CD4-positive, alpha-beta T cell (primary cell): ENCODE data around the gene TEX261. TPM values are rescaled to one million over a fixed set of nuclear protein-coding genes. Genes with fewer than 3 reads are reported as not detected.

Source experiments
- ATAC-seq: fragments of 200-7000 bp; cut with Tn5 transposase; one replicate; pipeline ENCODE4 v1.10.0; 2022; ENCODE audit warnings: mild to moderate bottlenecking; ENCODE audit not compliant: poor library complexity
- CTCF ChIA-PET: fragments of 350-600 bp; sonication (Branson Sonifier 250); formaldehyde crosslinking; loops from one replicate; lab custom pipeline; 2021; ENCODE audit warnings: antibody characterized with exemption, inconsistent platforms; lab: Charles Lee
- POLR2A ChIA-PET: fragments of 350-600 bp; sonication (Branson Sonifier 250); formaldehyde crosslinking; loops from one replicate; lab custom pipeline; 2021; ENCODE audit warnings: antibody characterized with exemption, inconsistent platforms; lab: Charles Lee
- DNase-seq, 14 experiments: peaks; one replicate each; pipeline ENCODE4 v3.0.0-alpha.2; 2013 to 2020; ENCODE audit warnings: mixed read lengths in 2 of 14
- H3K27ac ChIP-seq, 2 donors: one replicate each; pipeline versions ENCODE4 v1.5.1 to v1.7.0; 2013; ENCODE audit warnings: low read length in 2 of 2, low read depth in 1 of 2, mild to moderate bottlenecking in 1 of 2
- H3K27me3 ChIP-seq, 2 experiments: 1 replicate in 1 of 2; 2 replicates in 1 of 2; pipeline versions ENCODE4 v1.6.1 to v1.7.0; 2013; ENCODE audit warnings: low read length in 2 of 2, control low read depth in 1 of 2, mild to moderate bottlenecking in 1 of 2, moderate library complexity in 1 of 2; ENCODE audit not compliant: insufficient read depth in 2 of 2, control insufficient read depth in 1 of 2
- H3K36me3 ChIP-seq: one replicate; pipeline ENCODE4 v1.6.1; 2013; ENCODE audit warnings: low read length, control low read depth; ENCODE audit not compliant: insufficient read depth
- H3K4me1 ChIP-seq: one replicate; pipeline ENCODE4 v1.6.1; 2013; ENCODE audit warnings: low read length, control low read depth; ENCODE audit not compliant: insufficient read depth
- H3K4me3 ChIP-seq: one replicate; pipeline ENCODE4 v1.5.1; 2013; ENCODE audit warnings: mild to moderate bottlenecking, low read length, moderate library complexity
- H3K9me3 ChIP-seq, 2 experiments: 1 replicate in 1 of 2; 2 replicates in 1 of 2; pipeline versions ENCODE4 v1.6.1 to v1.7.0; 2013; ENCODE audit warnings: low read length in 2 of 2, mild to moderate bottlenecking in 2 of 2, control low read depth in 1 of 2, moderate library complexity in 1 of 2; ENCODE audit not compliant: control insufficient read depth in 1 of 2, insufficient read depth in 1 of 2
- H3K27ac Mint-ChIP-seq: one replicate; pipeline ENCODE4 v1.8.0; 2020; ENCODE audit warnings: mixed read lengths
- H3K27me3 Mint-ChIP-seq: one replicate; pipeline ENCODE4 v1.8.0; 2021; ENCODE audit warnings: mixed read lengths
- H3K36me3 Mint-ChIP-seq: one replicate; pipeline ENCODE4 v1.8.0; 2021; ENCODE audit warnings: low read depth, mixed read lengths
- H3K4me1 Mint-ChIP-seq: one replicate; pipeline ENCODE4 v1.8.0; 2021; ENCODE audit warnings: low read depth, mixed read lengths
- H3K4me3 Mint-ChIP-seq: one replicate; pipeline ENCODE4 v1.8.0; 2020; ENCODE audit warnings: mild to moderate bottlenecking, mixed read lengths
- H3K9me3 Mint-ChIP-seq: one replicate; pipeline ENCODE4 v1.8.0; 2020; ENCODE audit warnings: mixed read lengths
- intact Hi-C, 2 experiments: fragments of 100-400 bp; cut with DNase I in 1 of 2; cut with micrococcal nuclease in 1 of 2; formaldehyde crosslinking; loops; one replicate each; pipeline versions ENCODE4 v1.15.1 to v1.9.0; 2023 to 2025; cut with DNase I, micrococcal nuclease
- total RNA-seq, 174 experiments: library from RNA in 2 of 174; stranded (reverse) in 2 of 174; gene quantifications; one replicate each; pipeline ENCODE4 v1.2.3 and lab custom pipeline; 2021 to 2026
- TF ChIP-seq, protein P1 (sequence below): fragments of 200-600 bp; IDR thresholded peaks from one replicate; pipeline ENCODE4 v1.8.0; 2022; ENCODE audit warnings: antibody characterized with exemption, mild to moderate bottlenecking

Gene TEX261
- total RNA-seq, 2 experiments from 2014 or later: 26.8 to 34.0 TPM

DNA sequence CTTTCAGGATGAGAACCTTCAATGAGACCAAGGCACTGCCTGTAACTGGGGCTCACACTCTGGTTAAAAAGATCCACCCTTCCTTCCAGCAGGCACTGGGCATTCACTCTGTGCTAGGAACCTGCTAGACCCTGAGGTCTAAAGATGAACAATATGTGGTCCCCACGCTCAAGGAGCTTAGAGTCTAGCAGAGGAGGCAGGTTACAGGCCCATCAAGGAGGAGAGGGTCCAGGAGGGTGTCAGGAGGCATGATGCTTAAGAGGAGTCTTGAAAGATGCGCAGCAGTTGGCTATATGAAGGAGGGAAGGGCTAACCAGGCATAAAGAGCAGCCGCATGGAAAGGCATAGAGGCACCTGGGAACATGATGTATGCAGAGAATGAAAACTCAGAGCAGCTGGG is 11.7 kb downstream of the TEX261 start:
- no peak for ATAC-seq
- Mint-ChIP-seq H3K9me3 (no peaks in the 10 kb centered on the region), H3K27ac (no peak overlapping the region), H3K27me3 (no peaks in the 10 kb centered on the region), H3K4me1 (peaks cover 21% of the 10 kb centered on the region), H3K36me3 (peaks cover 22% of the 10 kb centered on the region), H3K4me3 (no peak overlapping the region)
- DNase-seq: no peak
- TF ChIP-seq, protein P1, sequence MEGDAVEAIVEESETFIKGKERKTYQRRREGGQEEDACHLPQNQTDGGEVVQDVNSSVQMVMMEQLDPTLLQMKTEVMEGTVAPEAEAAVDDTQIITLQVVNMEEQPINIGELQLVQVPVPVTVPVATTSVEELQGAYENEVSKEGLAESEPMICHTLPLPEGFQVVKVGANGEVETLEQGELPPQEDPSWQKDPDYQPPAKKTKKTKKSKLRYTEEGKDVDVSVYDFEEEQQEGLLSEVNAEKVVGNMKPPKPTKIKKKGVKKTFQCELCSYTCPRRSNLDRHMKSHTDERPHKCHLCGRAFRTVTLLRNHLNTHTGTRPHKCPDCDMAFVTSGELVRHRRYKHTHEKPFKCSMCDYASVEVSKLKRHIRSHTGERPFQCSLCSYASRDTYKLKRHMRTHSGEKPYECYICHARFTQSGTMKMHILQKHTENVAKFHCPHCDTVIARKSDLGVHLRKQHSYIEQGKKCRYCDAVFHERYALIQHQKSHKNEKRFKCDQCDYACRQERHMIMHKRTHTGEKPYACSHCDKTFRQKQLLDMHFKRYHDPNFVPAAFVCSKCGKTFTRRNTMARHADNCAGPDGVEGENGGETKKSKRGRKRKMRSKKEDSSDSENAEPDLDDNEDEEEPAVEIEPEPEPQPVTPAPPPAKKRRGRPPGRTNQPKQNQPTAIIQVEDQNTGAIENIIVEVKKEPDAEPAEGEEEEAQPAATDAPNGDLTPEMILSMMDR: no peak
- Histone ChIP-seq H3K4me3 (no peak overlapping the region), H3K4me1 (peaks cover 24% of the 10 kb centered on the region), H3K9me3 (no peaks in the 10 kb centered on the region), H3K27me3 (no peaks in the 10 kb centered on the region), H3K27ac (no peak overlapping the region), H3K36me3 (peaks cover 25% of the 10 kb centered on the region)
- ChIA-PET CTCF (interaction anchor here (0.9 kb wide), 2 partner anchors 11 to 18 kb away, joined by 4 to 5 read pairs; partner anchors contain the start of gene TEX261), POLR2A (no interaction called here)
- intact Hi-C loops: no loop called here

- ChIA-PET CTCF (no interaction called here), POLR2A (no interaction called here)
- no peaks in the 10 kb centered on the region for H3K27me3 ChIP-seq
- no peaks in the 10 kb centered on the region for H3K9me3 Mint-ChIP-seq
- H3K36me3 Mint-ChIP-seq: peaks cover 14% of the 10 kb centered on the region
- ATAC-seq (no peak), DNase-seq (no peak)
- no peak overlapping the region for H3K4me3 Mint-ChIP-seq
- TF ChIP-seq, protein P1: no peak
- H3K4me3 ChIP-seq: no peak overlapping the region
- H3K27ac ChIP-seq: no peak overlapping the region
- no peaks in the 10 kb centered on the region for H3K27me3 Mint-ChIP-seq
- peaks cover 29% of the 10 kb centered on the region for H3K4me1 Mint-ChIP-seq
- H3K4me1 ChIP-seq: peaks cover 33% of the 10 kb centered on the region
- H3K27ac Mint-ChIP-seq: no peak overlapping the region
- peaks cover 16% of the 10 kb centered on the region for H3K36me3 ChIP-seq
- H3K9me3 ChIP-seq: no peaks in the 10 kb centered on the region
- intact Hi-C loops: no loop called here
Observed at GRCh38 chr2:70981866-70982810, 12.5 kb downstream of the TEX261 start.

- H3K4me1 Mint-ChIP-seq: peaks cover 37% of the 10 kb centered on the region
- H3K27me3 Mint-ChIP-seq: no peaks in the 10 kb centered on the region
- no peaks in the 10 kb centered on the region for H3K9me3 Mint-ChIP-seq
- H3K27ac Mint-ChIP-seq: no peak overlapping the region
- Histone ChIP-seq H3K27ac (no peak overlapping the region), H3K4me3 (no peak overlapping the region), H3K36me3 (peaks cover 9% of the 10 kb centered on the region), H3K27me3 (no peaks in the 10 kb centered on the region), H3K4me1 (peaks cover 36% of the 10 kb centered on the region), H3K9me3 (no peaks in the 10 kb centered on the region)
- ChIA-PET POLR2A (no interaction called here), CTCF (interaction anchor here (1.4 kb wide), 1 partner anchor 16 kb away, joined by 6 read pairs; no protein-coding TSS in a partner anchor)
- H3K36me3 Mint-ChIP-seq: peaks cover 8% of the 10 kb centered on the region
- intact Hi-C loops: no loop called here
- ATAC-seq (no peak), DNase-seq (no peak)
- no peak overlapping the region for H3K4me3 Mint-ChIP-seq
- TF ChIP-seq, protein P1: no peak
Observed at GRCh38 chr2:70981421-70981820, 13.3 kb downstream of the TEX261 start.
